Stimulated activated CD4-positive, alpha-beta T cell treated with anti-CD3 and anti-CD28 coated beads, Interleukin-4, amount 100 ng/mL, for 48 hours (primary cell): ENCODE data around the gene NXPH1.

Experiments
- DNase-seq, 2 donors: peaks; one replicate each; pipeline ENCODE4 v3.0.0-alpha.2; 2020; ENCODE audit warnings: low read depth in 2 of 2

Gene NXPH1

GRCh38 chr7:8507566-8507965, 74.2 kb downstream of the NXPH1 start:
- no peak for DNase-seq

- no peak for DNase-seq
These were observed 76.2 kb downstream of the NXPH1 start for GRCh38 chr7:8509621-8510020.

- no peak for DNase-seq
These were observed 78.4 kb downstream of the NXPH1 start for GRCh38 chr7:8511855-8512254.

GRCh38 chr7:8514781-8515519, 81.5 kb downstream of the NXPH1 start:
- DNase-seq = no peak

- DNase-seq = no peak
These were observed 82.3 kb downstream of the NXPH1 start for GRCh38 chr7:8515640-8516185.

GRCh38 chr7:8516976-8517375, 83.6 kb downstream of the NXPH1 start:
- no peak for DNase-seq

- DNase-seq = no peak
These were observed 94.9 kb downstream of the NXPH1 start for GRCh38 chr7:8528311-8528710.

- no peak for DNase-seq
These were observed 98.6 kb downstream of the NXPH1 start for GRCh38 chr7:8531991-8532515.

GRCh38 chr7:8536431-8536830, 103.0 kb downstream of the NXPH1 start:
- DNase-seq = no peak

GRCh38 chr7:8549046-8549445, 115.6 kb downstream of the NXPH1 start:
- DNase-seq = no peak

- DNase-seq = no peak
These were observed 127.1 kb downstream of the NXPH1 start for GRCh38 chr7:8560501-8560900.

- no peak for DNase-seq
These were observed 128.0 kb downstream of the NXPH1 start for GRCh38 chr7:8561449-8561848.

GRCh38 chr7:8564281-8564680, 130.9 kb downstream of the NXPH1 start:
- no peak for DNase-seq

- no peak for DNase-seq
These were observed 132.6 kb downstream of the NXPH1 start for GRCh38 chr7:8566016-8566415.

GRCh38 chr7:8567626-8568025, 134.2 kb downstream of the NXPH1 start:
- DNase-seq = no peak

- no peak for DNase-seq
These were observed 146.3 kb downstream of the NXPH1 start for GRCh38 chr7:8579661-8580194.

- DNase-seq = no peak
These were observed 148.4 kb downstream of the NXPH1 start for GRCh38 chr7:8581842-8582241.

GRCh38 chr7:8582728-8583127, 149.3 kb downstream of the NXPH1 start:
- DNase-seq = no peak

- no peak for DNase-seq
These were observed 152.2 kb downstream of the NXPH1 start for GRCh38 chr7:8585591-8585990.

GRCh38 chr7:8590225-8590624, 156.8 kb downstream of the NXPH1 start:
- no peak for DNase-seq

- DNase-seq = no peak
These were observed 157.4 kb downstream of the NXPH1 start for GRCh38 chr7:8590791-8591190.

- no peak for DNase-seq
These were observed 157.9 kb downstream of the NXPH1 start for GRCh38 chr7:8591289-8591688.

GRCh38 chr7:8592167-8592566, 158.8 kb downstream of the NXPH1 start:
- no peak for DNase-seq
